Kidney epithelial cell (primary cell): ENCODE measurements around the gene MFAP4. TPM values are rescaled to one million over a fixed set of nuclear protein-coding genes. Genes with fewer than 3 reads are reported as not detected.

Experiments used
- DNase-seq: peaks from one replicate; pipeline ENCODE4 v3.0.0-alpha.2; 2010; ENCODE audit warnings: low read depth
- H3K27me3 ChIP-seq: 2 replicates; pipeline ENCODE4 v1.6.0; 2011; ENCODE audit warnings: low read length; ENCODE audit not compliant: control insufficient read depth, insufficient read depth
- H3K36me3 ChIP-seq: 2 replicates; pipeline ENCODE4 v1.5.1; 2011; ENCODE audit warnings: low read length; ENCODE audit not compliant: control insufficient read depth, insufficient read depth
- H3K4me3 ChIP-seq: 2 replicates; pipeline ENCODE4 v1.5.1; 2011; ENCODE audit warnings: low read depth, mild to moderate bottlenecking, control low read depth, low read length
- total RNA-seq: library from RNA; depleted of rRNA; stranded (reverse); fragments of >200 nt; gene quantifications from 2 replicates; pipeline ENCODE4 v1.2.3, GENCODE V29; 2015
- TF ChIP-seq, protein P1 (sequence below): IDR thresholded peaks from 2 replicates; pipeline ENCODE4 v1.5.1; 2011; ENCODE audit warnings: mild to moderate bottlenecking, moderate library complexity, low read length, control low read depth, inconsistent platforms; ENCODE audit not compliant: insufficient read depth, poor library complexity, severe bottlenecking

Gene MFAP4
- total RNA-seq, 1 donor from 2014 or later: 1.3 TPM

DNA sequence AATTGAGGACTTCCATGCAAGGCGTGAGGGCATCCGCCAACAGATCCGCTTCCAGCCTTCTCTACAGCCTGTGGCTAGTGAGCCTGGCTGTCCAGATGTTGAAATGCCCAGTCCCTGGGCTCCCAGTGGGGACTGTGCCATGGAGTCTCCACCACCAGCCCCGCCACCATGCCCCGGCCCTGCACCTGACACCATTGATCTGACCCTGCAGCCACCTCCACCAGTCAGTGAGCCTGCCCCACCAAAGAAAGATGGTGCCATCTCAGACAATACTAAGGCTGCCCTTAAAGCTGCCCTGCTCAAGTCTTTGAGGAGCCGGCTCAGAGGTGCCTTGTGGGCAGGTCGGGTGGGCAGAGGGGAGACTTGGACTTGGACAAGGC lies 5.6 kb downstream of the MFAP4 start:
- H3K27me3 ChIP-seq: no peaks in the 10 kb centered on the region
- DNase-seq: no peak
- H3K36me3 ChIP-seq: peaks cover 6% of the 10 kb centered on the region
- no peak overlapping the region for H3K4me3 ChIP-seq
- TF ChIP-seq, protein P1, sequence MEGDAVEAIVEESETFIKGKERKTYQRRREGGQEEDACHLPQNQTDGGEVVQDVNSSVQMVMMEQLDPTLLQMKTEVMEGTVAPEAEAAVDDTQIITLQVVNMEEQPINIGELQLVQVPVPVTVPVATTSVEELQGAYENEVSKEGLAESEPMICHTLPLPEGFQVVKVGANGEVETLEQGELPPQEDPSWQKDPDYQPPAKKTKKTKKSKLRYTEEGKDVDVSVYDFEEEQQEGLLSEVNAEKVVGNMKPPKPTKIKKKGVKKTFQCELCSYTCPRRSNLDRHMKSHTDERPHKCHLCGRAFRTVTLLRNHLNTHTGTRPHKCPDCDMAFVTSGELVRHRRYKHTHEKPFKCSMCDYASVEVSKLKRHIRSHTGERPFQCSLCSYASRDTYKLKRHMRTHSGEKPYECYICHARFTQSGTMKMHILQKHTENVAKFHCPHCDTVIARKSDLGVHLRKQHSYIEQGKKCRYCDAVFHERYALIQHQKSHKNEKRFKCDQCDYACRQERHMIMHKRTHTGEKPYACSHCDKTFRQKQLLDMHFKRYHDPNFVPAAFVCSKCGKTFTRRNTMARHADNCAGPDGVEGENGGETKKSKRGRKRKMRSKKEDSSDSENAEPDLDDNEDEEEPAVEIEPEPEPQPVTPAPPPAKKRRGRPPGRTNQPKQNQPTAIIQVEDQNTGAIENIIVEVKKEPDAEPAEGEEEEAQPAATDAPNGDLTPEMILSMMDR: no peak

DNA sequence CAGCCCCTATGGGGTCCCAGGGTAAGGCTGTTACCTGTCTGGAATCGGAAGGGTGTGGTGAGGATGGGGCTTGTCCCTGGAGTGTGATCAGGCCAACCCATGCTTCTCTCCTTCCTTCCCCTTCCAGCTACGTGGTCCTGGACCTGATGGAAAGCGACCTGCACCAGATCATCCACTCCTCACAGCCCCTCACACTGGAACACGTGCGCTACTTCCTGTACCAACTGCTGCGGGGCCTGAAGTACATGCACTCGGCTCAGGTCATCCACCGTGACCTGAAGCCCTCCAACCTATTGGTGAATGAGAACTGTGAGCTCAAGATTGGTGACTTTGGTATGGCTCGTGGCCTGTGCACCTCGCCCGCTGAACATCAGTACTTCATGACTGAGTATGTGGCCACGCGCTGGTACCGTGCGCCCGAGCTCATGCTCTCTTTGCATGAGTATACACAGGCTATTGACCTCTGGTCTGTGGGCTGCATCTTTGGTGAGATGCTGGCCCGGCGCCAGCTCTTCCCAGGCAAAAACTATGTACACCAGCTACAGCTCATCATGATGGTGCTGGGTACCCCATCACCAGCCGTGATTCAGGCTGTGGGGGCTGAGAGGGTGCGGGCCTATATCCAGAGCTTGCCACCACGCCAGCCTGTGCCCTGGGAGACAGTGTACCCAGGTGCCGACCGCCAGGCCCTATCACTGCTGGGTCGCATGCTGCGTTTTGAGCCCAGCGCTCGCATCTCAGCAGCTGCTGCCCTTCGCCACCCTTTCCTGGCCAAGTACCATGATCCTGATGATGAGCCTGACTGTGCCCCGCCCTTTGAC lies 6.3 kb downstream of the MFAP4 start:
- TF ChIP-seq, protein P1: no peak
- DNase-seq: no peak
- no peaks in the 10 kb centered on the region for H3K27me3 ChIP-seq
- H3K4me3 ChIP-seq: no peak overlapping the region
- peaks cover 6% of the 10 kb centered on the region for H3K36me3 ChIP-seq

DNA sequence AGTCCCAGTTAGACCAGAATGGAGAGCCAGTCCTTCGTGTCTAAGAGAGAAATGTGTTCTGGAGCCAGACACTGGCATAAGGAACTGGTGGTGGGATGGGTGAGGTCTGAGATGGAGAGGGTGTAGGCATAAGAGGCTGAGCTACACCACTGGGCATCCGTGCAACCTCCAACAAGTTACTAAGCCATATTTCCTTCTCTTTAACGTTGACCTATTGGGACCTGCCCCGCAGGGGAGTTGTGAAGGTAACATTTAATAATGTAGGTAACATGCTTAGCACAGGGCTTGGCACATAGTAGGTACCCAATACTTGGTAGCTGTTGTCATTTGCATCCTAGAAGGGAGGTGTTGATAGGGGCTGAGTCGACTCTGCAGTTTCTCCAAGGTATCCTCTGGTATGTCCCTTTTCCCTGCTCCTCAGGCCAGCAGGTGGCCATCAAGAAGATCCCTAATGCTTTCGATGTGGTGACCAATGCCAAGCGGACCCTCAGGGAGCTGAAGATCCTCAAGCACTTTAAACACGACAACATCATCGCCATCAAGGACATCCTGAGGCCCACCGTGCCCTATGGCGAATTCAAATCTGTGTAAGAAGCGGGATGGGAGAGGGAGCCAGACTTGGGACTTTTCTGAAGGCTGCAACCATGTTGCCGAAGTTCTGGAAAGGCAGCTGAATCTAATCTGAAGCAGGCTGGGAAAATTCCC lies 7.5 kb downstream of the MFAP4 start:
- Histone ChIP-seq H3K27me3 (no peaks in the 10 kb centered on the region), H3K4me3 (peak overlapping the region; percentile 90), H3K36me3 (peaks cover 2% of the 10 kb centered on the region)
- DNase-seq: no peak
- TF ChIP-seq, protein P1: no peak

DNA sequence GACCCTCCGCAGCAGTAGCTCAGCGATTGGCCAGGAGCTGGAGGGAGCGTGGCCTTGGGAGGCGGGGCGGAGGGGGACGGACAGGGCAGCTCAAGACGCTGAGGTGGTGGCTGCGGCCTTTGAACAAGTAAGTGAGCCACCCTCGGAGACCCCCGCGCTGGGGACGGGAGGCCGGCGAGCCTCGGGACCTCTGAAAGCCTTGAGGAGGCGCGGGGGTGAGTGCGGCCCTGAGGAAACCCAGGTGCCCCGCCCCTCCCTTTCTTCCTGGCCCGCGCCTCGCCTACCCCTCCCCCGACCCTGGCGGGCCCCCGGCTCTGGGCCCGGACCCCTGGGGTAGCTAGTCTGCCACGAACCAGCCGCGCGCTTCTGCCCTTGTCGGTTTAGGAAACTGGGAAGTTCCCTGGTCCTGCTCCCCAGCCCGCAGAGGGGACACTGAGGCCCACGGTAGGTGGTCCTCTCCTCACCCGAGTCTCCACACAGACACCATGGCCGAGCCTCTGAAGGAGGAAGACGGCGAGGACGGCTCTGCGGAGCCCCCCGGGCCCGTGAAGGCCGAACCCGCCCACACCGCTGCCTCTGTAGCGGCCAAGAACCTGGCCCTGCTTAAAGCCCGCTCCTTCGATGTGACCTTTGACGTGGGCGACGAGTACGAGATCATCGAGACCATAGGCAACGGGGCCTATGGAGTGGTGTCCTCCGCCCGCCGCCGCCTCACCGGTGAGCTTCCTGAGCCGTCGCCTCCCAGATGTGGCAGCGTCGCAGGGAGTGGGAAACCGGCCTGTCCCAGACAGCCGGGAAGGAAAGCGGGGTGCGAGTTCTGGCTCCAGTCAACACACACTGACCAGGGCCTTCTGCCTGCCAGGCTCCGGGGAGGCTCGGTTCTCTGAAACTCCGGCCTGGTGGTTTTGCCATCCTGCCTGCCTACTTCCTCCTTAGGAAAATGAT lies 8.3 kb downstream of the MFAP4 start, which contains the start of gene MAPK7:
Gene MAPK7 (plus strand): TSS at position 83 of the 945 bp plus-strand sequence. CDS start 403 bp downstream, at position 486.
- Histone ChIP-seq H3K36me3 (peaks cover 2% of the 10 kb centered on the region), H3K4me3 (peak within 1 kb of the TSS; percentile 90), H3K27me3 (no peaks in the 10 kb centered on the region)
- TF ChIP-seq, protein P1: no peak
- no peak for DNase-seq

DNA sequence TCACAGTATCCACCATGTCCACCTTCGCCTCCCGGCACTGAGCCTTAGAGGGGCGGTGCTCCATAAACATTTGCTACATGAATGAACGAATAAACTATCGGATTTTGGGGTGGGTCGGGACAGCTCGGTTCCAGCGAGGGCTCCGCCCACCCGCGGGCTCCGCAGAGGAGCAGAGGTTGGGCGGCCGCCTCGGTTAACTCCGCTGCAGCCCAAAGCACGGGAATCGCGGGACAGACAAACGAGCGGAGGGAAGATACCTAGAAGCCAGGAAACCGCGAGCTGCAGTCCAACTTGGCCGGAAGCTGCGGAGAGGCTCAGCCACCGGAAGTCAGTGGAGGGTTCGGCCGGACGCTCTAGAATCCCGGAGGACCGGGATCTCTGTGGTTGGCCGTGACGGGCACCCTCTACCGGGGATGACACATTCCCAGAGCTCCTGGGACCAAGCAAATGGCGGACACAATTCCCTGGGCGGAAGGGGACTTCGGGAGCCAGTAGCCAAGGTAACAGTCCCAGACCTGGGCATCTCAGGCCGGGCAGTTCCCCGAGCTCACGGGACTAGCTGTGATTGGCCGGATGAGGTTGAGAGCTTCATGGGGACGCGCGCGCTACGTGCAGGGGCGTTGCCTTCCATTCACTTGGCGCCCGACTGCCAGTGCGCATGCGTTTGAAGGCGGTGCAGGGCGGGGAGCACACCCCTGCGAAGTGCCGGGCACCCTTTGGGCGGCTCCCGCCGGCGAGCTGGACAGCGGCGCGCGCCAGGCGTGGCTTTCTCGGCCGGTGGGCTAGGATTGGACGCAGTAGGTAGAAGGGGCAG lies 9.2 kb downstream of the MFAP4 start:
- Histone ChIP-seq H3K27me3 (no peaks in the 10 kb centered on the region), H3K36me3 (peaks cover 2% of the 10 kb centered on the region), H3K4me3 (peak overlapping the region; percentile 90)
- peak; percentile 92 for DNase-seq
- TF ChIP-seq, protein P1: no peak
